CD4-positive, alpha-beta T cell treated with Interleukin-6 for 4 hours (primary cell): ENCODE results near the gene TACSTD2.
"Not testable (repeated sequence)": the region's sequence is repeated elsewhere in the genome, so short reads cannot be mapped to it uniquely, and the experiment has no call there.

ENCODE experiments used
- DNase-seq: peaks from one replicate; pipeline ENCODE4 v3.0.0-alpha.2; 2020; ENCODE audit warnings: mixed read lengths

The TACSTD2 gene

GRCh38 chr1:58576727-58577653 lies at the start of gene TACSTD2:
Gene TACSTD2 (minus strand): TSS chr1:58577252. CDS start chr1:58577156, 96 bp downstream.
- no peak for DNase-seq

- no peak for DNase-seq
Measured at GRCh38 chr1:58626293-58626692, 49.2 kb upstream of the TACSTD2 start.

- not testable (repeated sequence) for DNase-seq
Measured at GRCh38 chr1:58623259-58623658, 46.2 kb upstream of the TACSTD2 start.

- no peak for DNase-seq
Measured at GRCh38 chr1:58622571-58622970, 45.5 kb upstream of the TACSTD2 start.

- no peak for DNase-seq
Measured at GRCh38 chr1:58621391-58621790, 44.3 kb upstream of the TACSTD2 start.

GRCh38 chr1:58620926-58621325 lies 43.9 kb upstream of the TACSTD2 start:
- DNase-seq = no peak

GRCh38 chr1:58620259-58620658 lies 43.2 kb upstream of the TACSTD2 start:
- DNase-seq = no peak

- no peak for DNase-seq
Measured at GRCh38 chr1:58619286-58620054, 42.4 kb upstream of the TACSTD2 start.

- no peak for DNase-seq
Measured at GRCh38 chr1:58618303-58618702, 41.3 kb upstream of the TACSTD2 start.

GRCh38 chr1:58611861-58612385 lies 34.9 kb upstream of the TACSTD2 start:
- DNase-seq = no peak

GRCh38 chr1:58608945-58609344 lies 31.9 kb upstream of the TACSTD2 start:
- no peak for DNase-seq

- DNase-seq = no peak
Measured at GRCh38 chr1:58608297-58608696, 31.2 kb upstream of the TACSTD2 start.

GRCh38 chr1:58607391-58607790 lies 30.3 kb upstream of the TACSTD2 start:
- no peak for DNase-seq

- DNase-seq = not testable (repeated sequence)
Measured at GRCh38 chr1:58601921-58602320, 24.9 kb upstream of the TACSTD2 start.

GRCh38 chr1:58597996-58598395 lies 20.9 kb upstream of the TACSTD2 start:
- DNase-seq = no peak

- DNase-seq = no peak
Measured at GRCh38 chr1:58597076-58597475, 20.0 kb upstream of the TACSTD2 start.

GRCh38 chr1:58596631-58597052 lies 19.6 kb upstream of the TACSTD2 start:
- no peak for DNase-seq

GRCh38 chr1:58594546-58594945 lies 17.5 kb upstream of the TACSTD2 start:
- DNase-seq = no peak

- DNase-seq = no peak
Measured at GRCh38 chr1:58592522-58593134, 15.6 kb upstream of the TACSTD2 start.

- no peak for DNase-seq
Measured at GRCh38 chr1:58591806-58592205, 14.8 kb upstream of the TACSTD2 start.

GRCh38 chr1:58590019-58590418 lies 13.0 kb upstream of the TACSTD2 start:
- no peak for DNase-seq

GRCh38 chr1:58588396-58588795 lies 11.3 kb upstream of the TACSTD2 start:
- DNase-seq = no peak

- DNase-seq = no peak
Measured at GRCh38 chr1:58587667-58588066, 10.6 kb upstream of the TACSTD2 start.
